ENCODE measurements around the gene TMC3. TPM values are rescaled to one million over a fixed set of nuclear protein-coding genes. Genes with fewer than 3 reads are reported as not detected.

TMC3 gene
- total and polyA plus RNA-seq, 10 of the 15 experiments (the other 5 are each of a cell fraction or from before 2014, with no cell fraction given): 0.03 to 0.04 (median 0.04) TPM; not detected in 7

- TF ChIP-seq REST (IDR thresholded peaks at IDR 0.05; ENCODE audit: low read depth, low read length) (no peak), NFYB (IDR thresholded peaks at IDR 0.05; ENCODE audit: insufficient read depth, low read depth, low read length) (peak; percentile 91), BMI1 (IDR thresholded peaks at IDR 0.05; ENCODE audit: borderline replicate concordance) (no peak), STAT1 (conservative IDR thresholded peaks at IDR 0.05) (no peak), FOS (IDR thresholded peaks at IDR 0.05; ENCODE audit: borderline replicate concordance, extremely low read depth, insufficient read length) (peak; percentile 15)
Observed at GRCh38 chr15:81323944-81324881, 49.8 kb downstream of the TMC3 start, which contains the start of gene STARD5 (continued).

GRCh38 chr15:81323559-81323943, 50.5 kb downstream of the TMC3 start:
- Histone ChIP-seq H3K4me3 (peak overlapping the region; percentile 88), H3K27me3 (replicated peaks in 1 of 2; ENCODE audit: control insufficient read depth in 2 of 2, insufficient read depth in 2 of 2, low read length in 1 of 2) (no peaks in the 10 kb centered on the region), H3K4me2 (ENCODE audit: control insufficient read depth, insufficient read depth) (peak overlapping the region; percentile 71), H3K27ac (ENCODE audit: control insufficient read depth, insufficient read depth) (peak overlapping the region; percentile 32), H3K4me1 (ENCODE audit: control insufficient read depth, insufficient read depth, low read length) (peaks cover 8% of the 10 kb centered on the region), H2AFZ (ENCODE audit: control insufficient read depth, low read depth, low read length) (peak overlapping the region; percentile 90), H3K36me3 (ENCODE audit: control insufficient read depth in 2 of 2, insufficient read depth in 2 of 2, low read length in 1 of 2) (peaks cover 0 to 5% of the 10 kb centered on the region in 2 experiments; a peak in 1 of 4 replicates), H3K9me3 (replicated peaks; ENCODE audit: control insufficient read depth, insufficient read depth, low read length) (no peaks in the 10 kb centered on the region), H3K79me2 (ENCODE audit: control insufficient read depth, insufficient read depth, low read length) (peaks cover 4% of the 10 kb centered on the region), H3K9ac (ENCODE audit: control insufficient read depth, insufficient read depth, low read length) (peak overlapping the region; percentile 75), H4K20me1 (ENCODE audit: control insufficient read depth, insufficient read depth) (no peaks in the 10 kb centered on the region)
- 0% methylated on average over 4 of the region's 4 CpGs for WGBS (ENCODE audit: insufficient coverage, insufficient replicate concordance, low lambda C conversion rate, missing lambda C conversion rate)
- peak; percentile 27 for FAIRE-seq
- ATAC-seq: peak; percentile 42
- BruUV-seq (replicated peaks): TSS peak; percentile 80
- POLR2A ChIA-PET: interaction anchor here (0.8 to 4.2 kb wide), 7 partner anchors 12 to 31 kb away, joined by 3 to 25 read pairs (median 5); no protein-coding TSS in a partner anchor
- SMC1A ChIA-PET (ENCODE audit: uncharacterized antibody, unreplicated experiment): interaction anchor here (0.8 to 2.5 kb wide), 11 partner anchors 11 to 77 kb away, joined by 3 to 11 read pairs (median 4); no protein-coding TSS in a partner anchor
- DNase-seq (ENCODE audit: low read depth, low spot score): no peak
- RAD21 ChIA-PET (ENCODE audit: unreplicated experiment): interaction anchor here (0.8 to 3.3 kb wide), 13 partner anchors 9 to 58 kb away, joined by 3 to 22 read pairs (median 8); no protein-coding TSS in a partner anchor
- intact Hi-C loops (cut with micrococcal nuclease; ENCODE audit: unreplicated experiment) (loop anchor here (5.0 kb wide), 1 partner anchor 626 kb away; the partner anchor contains the start of gene ABHD17C), in situ Hi-C loops (cut with MboI) (no loop called here)
- CTCF ChIA-PET: interaction anchor here (0.8 to 6.5 kb wide), 9 partner anchors 12 to 78 kb away, joined by 3 to 50 read pairs (median 5); no protein-coding TSS in a partner anchor
- TF ChIP-seq BRCA1 (IDR thresholded peaks at IDR 0.05; ENCODE audit: low read depth, low read length) (no peak), FOXK2 (IDR thresholded peaks at IDR 0.05) (no peak), HSF1 (IDR thresholded peaks at IDR 0.05; ENCODE audit: low read depth, low read length) (no peak), SMC3 (IDR thresholded peaks at IDR 0.05; ENCODE audit: borderline replicate concordance, low read length) (no peak), SMARCA5 (IDR thresholded peaks at IDR 0.05) (no peak), MEF2A (IDR thresholded peaks at IDR 0.05; ENCODE audit: insufficient read depth, low read depth, low read length) (no peak), ASH2L (IDR thresholded peaks at IDR 0.05; ENCODE audit: borderline replicate concordance, low read depth) (no peak), ATF3 (IDR thresholded peaks at IDR 0.05; ENCODE audit: borderline replicate concordance, extremely low read depth, low read depth, low read length) (no peak), RBBP5 (conservative IDR thresholded peaks at IDR 0.05) (no peak), PML (IDR thresholded peaks at IDR 0.05; ENCODE audit: low read length) (no peak), SPI1 (IDR thresholded peaks at IDR 0.05; ENCODE audit: borderline replicate concordance, insufficient read depth, low read depth, low read length) (no peak)
